GM13977 (cell line): ENCODE data around the gene AIFM3.
A peak's percentile ranks its signal among the peaks of the same experiment; 100 is the strongest.
"Not testable (repeated sequence)": the region's sequence is repeated elsewhere in the genome, so short reads cannot be mapped to it uniquely, and the experiment has no call there.

Experiments
- DNase-seq: peaks from one replicate; pipeline ENCODE4 v3.0.0; 2012; ENCODE audit warnings: low spot score
- CTCF ChIP-seq: IDR thresholded peaks from 2 replicates; pipeline ENCODE4 v1.5.1; 2012; ENCODE audit warnings: mild to moderate bottlenecking, control low read depth; ENCODE audit not compliant: insufficient read depth; ENCODE audit errors: extremely low read depth, missing control alignments
- in situ Hi-C: fragments of 300-500 bp; cut with MboI; formaldehyde crosslinking; loops from one replicate; pipeline ENCODE4 v1.12.0; 2022; ENCODE audit warnings: low sequenced_read_pairs, low pct_unique_long_range_greater_than_20kb, mixed read lengths, inconsistent platforms; ENCODE audit not compliant: unreplicated experiment

Gene AIFM3

DNA sequence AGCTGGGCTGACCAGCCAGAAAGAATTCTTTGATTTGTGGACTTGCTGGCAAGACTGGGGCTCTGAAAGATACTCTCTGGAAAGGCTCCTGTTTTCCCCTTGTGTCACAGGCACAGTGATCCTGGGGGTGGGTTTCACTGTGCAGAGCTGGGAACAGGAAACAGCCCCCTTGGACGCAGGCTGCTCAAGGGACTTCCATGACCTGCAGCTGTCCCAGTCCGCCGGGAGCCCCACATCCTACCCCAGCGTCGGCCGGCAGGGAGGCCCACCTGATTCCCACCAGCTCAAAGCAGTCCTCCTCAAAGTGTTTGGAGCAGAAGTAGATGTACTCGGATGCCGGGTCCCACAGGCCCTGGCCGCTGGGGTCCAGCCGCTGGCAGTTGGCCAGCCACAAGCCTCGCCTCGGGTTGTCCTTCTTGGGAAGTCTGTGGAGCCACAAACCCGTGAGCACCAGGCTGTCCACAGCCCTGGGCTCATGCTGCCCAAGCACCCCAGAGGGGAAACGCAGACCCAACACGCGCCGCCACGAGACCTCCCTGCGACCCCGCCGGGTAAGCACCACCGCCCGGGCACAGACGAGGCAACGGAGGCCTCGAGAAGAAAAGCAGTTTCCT, 34.0 kb downstream of the AIFM3 start:
- no peak for DNase-seq
- no peak for TF ChIP-seq CTCF
- in situ Hi-C loops: no loop called here

GRCh38 chr22:21001601-21002325, 34.7 kb downstream of the AIFM3 start, which contains the start of gene THAP7:
THAP7 (minus strand) TSS chr22:21002118; CDS start chr22:21001911, 207 bp downstream.
- DNase-seq: peak; percentile 94
- in situ Hi-C loops: no loop called here
- TF ChIP-seq CTCF: no peak

DNA sequence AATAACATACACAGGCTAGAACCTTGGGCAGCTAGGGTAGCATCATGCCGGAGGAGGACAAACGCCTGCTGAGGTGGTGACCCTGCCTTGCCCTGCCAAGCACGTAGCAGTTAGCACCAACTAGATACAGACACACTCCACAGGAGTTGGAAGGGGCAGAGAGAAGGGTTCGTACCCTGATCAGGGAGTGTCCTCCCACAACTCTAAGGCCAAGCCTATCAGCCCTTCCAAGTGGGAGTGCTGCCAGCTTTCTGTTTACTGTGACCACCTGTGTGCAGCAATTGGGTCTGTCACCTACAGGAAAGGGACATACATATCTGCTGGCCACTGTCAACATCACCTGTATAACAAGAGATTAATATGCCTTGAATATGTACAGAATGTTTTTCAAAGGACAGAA, 36.7 kb downstream of the AIFM3 start:
- in situ Hi-C loops: no loop called here
- no peak for TF ChIP-seq CTCF

DNA sequence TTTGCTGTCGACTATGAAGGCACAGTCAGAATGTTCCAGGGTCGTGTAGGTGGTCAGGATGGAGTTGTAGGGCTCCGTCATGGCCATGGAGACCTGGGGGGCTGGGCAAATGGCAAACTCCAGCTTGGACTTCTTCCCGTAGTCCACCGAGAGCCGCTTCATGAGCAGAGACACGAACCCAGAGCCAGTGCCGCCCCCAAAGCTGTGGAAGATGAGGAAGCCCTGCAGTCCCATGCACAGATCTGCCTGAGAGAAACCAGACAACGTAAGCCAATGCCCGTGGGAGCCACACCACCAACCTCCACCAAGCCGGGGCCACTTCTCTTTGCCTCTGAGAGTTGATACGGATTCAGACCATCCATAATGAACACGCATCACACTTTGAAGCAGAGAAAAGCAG, 42.2 kb downstream of the AIFM3 start:
- DNase-seq: not testable (repeated sequence)

More for the DNA sequence above, 36.7 kb downstream of the AIFM3 start:
- DNase-seq: no peak

DNA sequence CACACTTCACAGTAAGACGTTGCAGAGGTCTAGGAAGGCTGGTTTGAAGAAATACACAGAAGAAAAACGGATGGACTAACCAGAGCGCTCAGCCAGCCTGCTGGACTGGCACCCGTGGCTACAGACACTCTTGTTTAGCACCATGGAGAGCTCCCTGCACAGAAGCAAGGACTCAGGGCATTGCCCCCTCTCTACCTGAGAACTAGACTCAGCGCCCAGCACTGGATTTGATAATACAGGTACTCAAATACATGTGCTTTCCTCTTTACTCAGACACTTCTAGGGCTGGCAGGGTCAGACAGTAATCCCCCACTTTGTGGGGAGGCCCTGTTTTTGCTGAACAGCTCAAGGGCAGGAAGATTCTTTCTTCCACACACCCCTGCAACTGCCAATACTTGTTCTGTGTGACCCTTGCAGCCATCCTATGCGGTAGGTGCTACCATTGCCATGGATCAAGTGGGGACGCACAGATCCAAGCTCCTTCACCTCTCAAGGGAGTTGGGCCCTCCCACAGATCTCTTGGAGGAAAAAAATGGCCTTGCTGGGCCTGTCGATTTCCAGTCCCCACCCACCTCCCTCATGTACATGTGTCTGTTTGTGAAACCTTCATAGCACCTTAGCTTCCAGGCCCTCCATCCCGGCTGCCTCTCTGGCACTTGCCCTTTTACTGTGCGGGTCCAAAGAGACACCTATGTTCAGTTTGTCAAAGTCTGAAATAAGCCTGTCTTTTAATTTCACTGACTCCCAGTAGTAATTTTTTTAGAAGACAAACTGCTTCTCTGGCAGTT, 42.8 kb downstream of the AIFM3 start:
- no peak for DNase-seq
- in situ Hi-C loops: no loop called here
- TF ChIP-seq CTCF: no peak

More for the DNA sequence above, 42.2 kb downstream of the AIFM3 start:
- in situ Hi-C loops: not testable (repeated sequence)

- TF ChIP-seq CTCF: no peak
- in situ Hi-C loops: no loop called here
- no peak for DNase-seq
Observed at GRCh38 chr22:21010426-21011113, 43.5 kb downstream of the AIFM3 start.
